Activated CD4-positive, alpha-beta T cell treated with anti-CD3 and anti-CD28 coated beads, Interleukin-2, amount 50 U/mL, for 1 hour (primary cell): ENCODE results near the gene MGAT5.

Experiments
- DNase-seq: peaks from one replicate; pipeline ENCODE4 v3.0.0-alpha.2; 2020

The MGAT5 gene

DNA sequence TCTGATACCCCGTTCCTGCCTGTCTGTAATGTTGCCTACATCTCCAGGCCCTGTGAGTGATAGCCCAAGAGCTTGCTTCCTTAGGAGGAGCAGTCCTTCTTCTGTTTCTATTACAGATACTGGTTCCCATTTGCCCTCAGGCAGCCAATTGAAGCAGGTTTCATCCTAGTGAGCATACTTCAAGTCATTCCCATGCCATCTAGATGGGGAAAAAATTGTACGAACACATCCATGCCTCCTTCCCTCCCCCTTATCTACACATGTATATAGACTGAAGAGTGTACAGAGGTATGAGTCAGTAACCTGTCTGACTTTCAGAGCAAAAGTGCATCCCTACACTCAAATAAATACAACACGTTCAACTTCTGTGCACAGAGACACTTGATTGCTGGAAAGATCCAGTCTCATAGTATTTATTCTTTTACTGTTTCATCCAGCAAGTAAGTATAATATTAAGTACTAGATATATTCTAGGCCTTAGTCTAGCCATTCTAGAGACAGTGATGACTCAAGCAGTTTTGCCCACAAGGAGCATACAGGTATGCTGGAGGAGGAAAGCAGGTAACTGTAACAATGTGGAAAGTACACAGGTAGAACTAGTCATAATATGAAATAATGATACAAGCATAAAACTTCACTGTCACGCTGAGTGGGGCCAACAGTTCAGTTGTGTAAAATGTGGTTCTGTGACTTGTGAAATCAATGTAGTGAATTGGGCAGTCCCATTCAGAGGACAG, 153.4 kb downstream of the MGAT5 start:
- no peak for DNase-seq

DNA sequence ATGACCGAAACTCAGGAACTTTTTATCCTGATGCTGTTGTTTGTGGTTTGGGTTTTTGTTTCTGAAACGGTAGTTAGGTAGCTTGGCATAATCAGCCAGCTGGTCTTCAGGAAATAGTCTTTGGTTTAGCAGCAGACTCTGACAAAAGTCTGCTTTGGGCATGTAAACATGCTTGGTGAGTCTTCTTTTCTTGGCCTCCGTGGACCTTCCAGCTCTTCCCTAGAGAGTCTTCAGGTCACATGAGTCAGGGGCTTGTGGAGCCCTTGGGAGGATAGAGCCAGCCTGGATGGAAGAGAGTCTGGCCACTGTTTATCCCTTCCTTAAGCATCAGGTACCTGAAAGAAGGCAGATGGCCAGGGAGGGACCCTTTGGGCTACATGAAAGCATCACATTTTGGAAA, 154.5 kb downstream of the MGAT5 start:
- no peak for DNase-seq

DNA sequence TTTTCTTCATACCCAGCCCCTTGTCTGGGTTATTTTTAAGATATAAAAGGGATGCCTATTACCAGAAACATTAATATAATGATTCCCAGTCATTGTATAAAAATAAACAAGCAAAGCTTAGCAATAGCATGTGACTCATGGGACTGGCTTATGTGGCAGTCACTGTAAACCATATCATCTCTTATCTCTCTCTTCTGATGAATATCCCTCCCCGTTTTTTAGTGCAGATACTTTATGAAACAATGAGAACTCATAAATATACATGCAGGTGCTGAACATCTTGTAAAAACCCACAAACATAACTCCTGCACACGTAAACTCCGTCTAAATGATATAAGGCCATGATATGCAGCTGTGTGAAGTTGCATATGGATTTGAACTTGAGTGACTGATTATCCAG, 154.9 kb downstream of the MGAT5 start:
- DNase-seq: no peak

DNA sequence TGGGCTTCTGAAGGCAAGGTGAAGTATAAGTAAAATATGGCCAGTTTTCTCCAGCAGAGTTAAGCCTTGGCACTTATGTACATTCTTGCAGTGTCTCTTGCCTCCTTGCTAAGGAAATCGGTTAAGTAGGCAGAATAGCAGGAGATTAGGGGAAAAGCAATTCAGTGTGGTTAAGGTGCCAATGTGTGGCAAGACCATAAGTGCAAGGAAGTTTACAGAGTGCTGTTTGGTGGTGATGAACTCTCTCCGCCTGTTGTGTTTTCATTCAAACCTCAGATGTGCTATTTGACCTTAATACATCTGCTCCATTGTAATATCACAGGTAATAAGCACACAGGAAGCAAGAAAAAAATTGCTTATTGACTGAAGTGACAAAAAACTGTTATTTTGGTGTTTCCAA, 156.1 kb downstream of the MGAT5 start:
- no peak for DNase-seq

DNA sequence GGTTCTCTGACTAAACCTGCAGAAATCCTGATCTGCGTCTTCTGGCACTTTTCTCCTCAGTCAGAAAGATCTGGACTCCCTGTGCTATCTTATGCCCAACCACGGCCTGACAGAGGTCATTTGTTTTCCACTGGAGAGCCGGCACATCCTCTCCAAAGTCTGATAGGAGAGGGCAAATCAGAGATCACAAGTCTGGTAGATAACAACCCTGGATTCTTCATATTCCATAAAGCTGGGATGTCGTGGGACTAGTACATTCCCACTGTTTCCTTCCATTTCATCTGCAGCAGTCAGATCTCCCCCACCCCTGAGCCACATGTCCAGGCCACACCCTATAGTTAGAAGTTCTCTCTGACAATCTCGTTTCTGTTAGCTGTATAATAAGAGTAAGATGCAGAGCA, 157.0 kb downstream of the MGAT5 start:
- no peak for DNase-seq

DNA sequence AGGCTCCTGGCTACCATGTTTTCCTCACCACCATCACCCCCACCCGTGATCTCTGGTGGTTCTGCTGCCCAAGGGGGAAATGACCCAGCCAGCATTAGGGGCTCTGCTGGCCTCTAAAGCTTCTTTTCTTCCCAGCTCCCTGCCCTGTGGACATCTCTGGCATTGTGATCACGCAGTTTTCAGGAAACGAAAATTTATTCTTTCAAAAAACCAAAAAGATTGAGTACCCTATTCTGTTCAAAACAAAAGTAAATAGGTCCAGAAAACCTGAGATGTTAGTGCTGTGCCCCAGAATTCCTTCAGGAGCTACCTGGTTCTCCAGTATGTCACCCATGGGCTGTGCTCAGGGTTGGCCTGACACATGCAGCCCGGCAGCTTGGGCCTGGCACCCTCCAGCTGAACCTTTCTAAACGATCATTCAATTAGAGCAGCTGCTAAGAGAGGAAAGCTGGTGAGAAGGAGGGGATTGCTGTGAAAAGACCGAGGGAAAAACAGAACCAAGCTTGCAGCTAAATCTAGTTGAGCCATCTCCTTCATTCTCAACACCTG, 157.5 kb downstream of the MGAT5 start:
- DNase-seq: no peak

DNA sequence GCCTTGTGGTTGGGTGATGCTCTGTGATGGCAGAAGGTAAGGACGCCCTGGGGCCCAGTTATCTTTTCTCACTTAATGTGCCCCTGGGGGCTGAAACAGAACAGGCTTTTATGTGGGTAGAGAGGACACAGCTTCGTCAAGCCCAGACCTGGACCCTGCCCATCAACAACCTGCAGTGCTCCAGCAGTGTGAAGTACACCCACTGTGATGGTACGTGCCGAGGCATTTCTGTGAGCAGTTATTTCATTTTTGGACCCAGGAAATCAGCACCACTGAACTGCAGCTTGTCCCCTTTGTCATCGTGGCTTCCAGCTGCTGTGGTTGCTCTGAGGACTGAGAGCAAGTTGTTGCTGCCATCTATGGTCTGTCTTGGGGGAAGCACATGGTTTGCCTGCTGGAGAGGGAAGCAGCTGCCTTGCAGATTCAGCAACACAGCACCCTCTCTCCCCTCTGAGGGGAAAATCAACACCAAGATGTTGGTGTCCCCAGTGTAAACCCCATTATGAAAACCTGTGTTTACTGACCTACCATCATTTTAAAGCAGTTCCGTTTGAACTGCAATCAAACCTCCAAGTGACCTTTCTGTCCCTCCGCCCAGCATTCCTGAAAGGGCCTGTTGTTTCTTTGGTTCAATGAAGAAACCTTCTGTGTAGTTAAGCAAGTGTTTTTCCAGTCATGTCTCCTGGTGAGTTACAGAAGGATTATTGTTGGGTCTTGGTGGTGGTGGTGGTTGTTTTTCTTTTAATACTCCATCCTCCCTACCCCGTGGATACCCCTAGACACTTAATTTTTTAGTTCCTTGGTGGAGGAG, 158.2 kb downstream of the MGAT5 start:
- peak; percentile 61 for DNase-seq

DNA sequence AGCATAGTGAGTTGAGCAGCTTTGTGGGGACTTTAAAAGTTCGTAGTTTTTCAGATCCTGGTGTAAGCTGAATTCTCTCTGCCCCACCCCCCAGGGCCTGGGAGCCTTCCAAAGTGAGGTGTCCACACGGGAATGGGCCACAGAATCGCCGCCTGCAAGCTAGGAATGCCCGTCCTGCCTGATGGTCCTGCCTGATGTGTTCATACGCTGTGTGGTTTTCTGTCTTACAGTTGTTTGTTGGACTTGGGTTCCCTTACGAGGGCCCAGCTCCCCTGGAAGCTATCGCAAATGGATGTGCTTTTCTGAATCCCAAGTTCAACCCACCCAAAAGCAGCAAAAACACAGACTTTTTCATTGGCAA, 158.7 kb downstream of the MGAT5 start:
- no peak for DNase-seq

DNA sequence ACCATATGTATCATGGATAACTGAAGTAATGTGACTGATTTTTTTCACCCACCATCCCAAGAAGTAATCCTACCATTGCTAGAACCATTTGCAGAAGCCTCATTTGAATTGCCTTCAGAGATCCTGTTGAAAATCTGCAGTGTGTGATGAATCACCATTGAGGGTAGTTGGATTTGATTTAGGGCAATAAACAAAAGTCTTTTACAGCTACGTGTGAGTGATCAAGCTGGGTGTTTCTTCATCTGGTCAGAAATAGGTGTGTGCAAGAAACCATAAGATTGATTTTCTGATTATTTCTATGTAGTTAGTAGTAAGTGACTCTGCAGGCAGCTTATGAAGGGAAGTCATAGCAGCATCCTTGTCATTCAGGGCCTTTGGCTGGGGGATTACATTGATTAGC, 159.6 kb downstream of the MGAT5 start:
- no peak for DNase-seq

DNA sequence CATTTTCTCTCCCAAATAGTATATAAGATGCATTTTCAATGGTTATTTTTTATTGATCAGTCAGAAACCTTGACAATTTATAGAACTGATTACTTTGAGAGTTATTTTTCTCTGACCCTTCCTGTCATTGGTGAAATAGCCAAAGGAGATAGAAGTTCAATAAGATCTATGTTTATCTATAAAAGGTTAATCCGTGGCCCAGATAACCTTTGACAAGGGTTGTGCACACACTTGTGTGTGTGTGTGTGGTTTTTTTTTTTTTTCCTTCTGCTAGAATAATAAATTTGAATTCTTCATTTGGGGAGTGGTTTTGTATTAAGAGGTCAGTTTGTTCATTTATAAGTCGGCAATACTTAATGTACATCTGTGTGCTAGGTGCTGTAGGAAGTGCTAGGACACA, 160.0 kb downstream of the MGAT5 start:
- no peak for DNase-seq

DNA sequence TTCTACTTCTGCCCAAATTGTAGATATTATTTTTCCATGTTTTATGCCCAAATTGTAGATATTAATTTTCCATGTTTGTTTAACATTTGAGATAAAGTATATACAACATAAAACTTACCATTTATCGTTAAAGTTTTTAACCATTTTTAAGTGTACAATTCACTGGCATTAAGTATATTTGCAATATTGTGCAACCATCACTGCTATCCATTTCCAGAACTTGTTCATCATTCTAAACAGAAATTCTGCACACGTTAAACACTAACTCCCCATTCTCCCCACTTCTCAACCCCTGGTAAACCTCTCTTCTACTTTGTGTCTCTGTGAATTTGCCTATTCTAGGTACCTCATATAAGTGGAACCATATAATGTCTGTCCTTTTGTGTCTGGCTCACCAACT, 162.1 kb downstream of the MGAT5 start:
- no peak for DNase-seq

DNA sequence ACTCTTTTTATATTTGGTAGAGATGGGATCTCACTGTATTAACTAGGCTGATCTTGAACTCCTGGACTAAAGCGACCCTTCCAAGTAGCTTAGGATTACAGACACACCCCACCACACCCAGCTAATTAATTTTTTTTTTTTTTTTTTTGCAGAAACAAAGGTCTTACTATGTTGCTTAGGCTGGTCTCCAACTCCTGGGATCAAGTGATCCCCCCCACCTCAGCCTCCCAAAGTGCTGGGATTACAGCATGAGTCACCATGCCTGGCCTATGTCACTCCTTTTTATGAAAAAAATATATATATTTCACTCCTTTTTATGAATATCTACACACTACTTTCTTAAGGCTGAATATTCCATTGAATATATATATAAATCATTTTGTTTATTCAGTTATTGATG, 162.8 kb downstream of the MGAT5 start:
- DNase-seq: no peak

DNA sequence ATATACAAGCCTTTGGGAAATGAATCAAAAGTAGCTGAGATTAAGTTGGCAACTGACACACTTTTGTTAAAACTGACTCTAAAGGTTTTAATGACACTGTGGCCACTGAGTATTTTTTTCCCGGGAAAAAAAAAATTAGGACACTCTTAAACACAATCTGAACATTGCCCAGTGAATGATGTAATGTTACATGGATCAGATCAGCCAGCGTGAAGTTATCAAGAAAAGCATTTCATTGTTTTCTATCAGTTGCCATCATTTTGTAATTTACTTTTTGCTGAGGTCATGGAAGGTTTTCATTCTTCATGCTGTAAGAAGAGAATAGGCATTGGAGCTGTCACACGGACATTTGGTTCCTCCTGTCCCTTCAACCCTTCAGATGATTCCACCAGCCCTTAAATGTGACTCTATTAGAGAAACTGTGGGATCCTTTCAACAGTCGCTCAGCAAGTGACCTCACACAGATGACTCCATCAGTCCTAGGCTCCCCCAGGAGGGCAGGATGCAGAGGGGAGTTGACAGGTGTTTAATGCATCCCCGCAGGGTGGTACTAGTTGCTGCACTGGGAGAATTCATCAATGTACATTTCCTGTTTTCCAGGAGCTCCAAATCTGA, 164.2 kb downstream of the MGAT5 start:
- DNase-seq: no peak

DNA sequence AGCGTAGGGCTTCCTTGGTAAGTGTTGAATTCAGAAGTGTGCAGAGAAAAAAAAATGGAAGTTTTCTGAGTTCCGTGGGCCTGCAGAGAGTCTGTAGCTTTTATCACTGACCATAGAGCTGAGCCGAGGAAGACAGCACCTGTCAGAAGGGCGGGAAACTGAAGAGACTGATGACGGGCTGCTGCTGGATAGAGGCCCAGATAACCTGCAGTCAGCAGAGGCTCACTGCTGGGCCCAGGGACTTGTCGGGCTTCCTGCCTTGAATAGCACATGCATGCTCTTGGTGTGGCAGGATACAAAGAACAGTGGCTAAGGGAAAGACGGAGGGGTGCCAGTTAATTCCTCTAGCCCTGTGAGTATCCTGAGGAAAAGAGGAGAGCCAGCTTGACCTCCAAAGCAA, 166.4 kb downstream of the MGAT5 start:
- DNase-seq: no peak

DNA sequence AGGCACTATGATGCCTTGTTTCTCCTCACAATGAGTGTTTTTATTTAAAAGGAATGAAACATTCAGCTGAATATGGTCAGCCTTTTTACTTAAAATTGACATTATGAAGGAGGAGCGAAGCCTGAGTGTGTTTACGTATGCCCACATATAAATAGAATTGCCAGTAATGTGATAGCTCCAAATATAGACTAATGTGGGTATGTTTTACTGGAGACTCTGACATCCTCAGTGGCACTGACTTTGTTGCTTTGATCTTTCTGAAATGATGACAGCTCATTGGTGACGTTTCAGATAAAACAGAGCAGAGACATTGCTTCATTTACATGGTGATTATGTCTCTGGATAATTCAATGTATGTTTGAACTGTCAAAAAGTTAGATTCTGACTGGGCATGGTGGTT, 167.0 kb downstream of the MGAT5 start:
- DNase-seq: no peak

DNA sequence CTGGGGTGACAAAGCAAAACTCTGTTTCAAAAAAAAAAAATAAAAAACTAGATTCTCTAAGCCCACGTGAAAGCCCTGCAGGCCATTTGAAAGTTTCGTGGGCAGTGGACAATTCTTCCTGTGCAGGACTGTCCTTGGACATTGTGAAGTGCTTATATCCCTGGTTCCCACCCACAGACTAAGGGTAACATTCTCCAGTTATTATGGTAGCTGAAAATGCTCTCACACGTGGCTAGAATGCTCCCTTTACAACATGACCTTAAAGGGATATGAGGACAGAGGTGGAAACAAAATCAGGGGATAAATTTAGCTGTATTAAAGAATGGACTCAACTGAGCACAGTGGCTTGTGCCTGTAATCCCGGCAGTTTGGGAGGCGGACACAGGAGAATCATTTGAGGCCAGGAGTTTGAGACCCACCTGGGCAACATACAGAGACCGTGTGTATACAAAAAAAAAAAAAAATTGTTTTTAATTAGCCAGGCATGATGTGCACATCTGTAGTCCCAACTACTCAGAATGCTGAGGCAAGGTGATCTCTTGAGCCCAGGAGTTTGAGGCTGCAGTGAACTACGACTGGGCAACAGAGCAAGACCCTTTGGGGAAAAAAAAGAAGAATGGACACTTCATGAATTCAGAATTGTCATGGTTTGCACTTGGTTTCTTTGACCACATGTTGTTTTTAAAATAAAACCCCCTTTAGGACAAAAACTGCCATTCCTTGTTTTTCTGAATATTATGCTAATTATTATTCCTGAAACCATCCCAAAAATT, 167.9 kb downstream of the MGAT5 start:
- no peak for DNase-seq

DNA sequence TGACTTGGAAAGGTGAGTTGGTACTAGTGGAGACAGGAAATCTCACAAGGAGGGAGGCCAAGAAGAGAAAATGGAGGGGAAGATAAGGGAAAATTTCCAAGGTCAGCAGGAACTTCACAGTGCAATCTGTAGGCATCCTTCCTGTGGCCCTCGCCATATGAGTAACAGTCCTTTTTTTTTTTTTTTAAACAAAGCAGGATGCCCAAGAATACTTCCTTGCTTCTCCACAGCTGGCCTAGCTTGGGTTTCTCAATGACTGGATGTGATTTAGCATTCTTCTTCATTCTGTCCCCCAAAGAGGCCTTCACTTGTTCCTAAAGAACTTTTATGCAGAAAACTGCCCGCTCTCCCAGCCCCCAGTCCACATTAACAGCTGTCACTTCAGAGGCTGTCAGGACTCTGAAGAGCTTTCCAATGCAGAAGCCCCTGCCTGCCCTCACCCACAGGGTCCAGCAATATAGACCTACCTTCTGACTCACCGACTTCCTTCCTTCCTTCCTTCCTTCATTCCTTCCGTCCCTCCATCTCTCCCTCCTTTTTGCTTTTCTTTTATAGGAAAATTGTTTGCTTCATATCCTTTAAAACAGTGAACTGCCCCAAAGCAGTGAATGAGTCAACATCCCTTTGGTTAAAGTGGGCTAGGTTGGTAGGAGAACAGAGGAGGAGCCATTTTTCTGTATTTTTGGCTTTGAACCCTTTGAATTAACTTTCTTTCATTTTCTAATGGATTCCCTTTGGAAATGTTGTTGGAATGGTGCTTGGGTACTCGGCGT, 172.0 kb downstream of the MGAT5 start:
- no peak for DNase-seq

DNA sequence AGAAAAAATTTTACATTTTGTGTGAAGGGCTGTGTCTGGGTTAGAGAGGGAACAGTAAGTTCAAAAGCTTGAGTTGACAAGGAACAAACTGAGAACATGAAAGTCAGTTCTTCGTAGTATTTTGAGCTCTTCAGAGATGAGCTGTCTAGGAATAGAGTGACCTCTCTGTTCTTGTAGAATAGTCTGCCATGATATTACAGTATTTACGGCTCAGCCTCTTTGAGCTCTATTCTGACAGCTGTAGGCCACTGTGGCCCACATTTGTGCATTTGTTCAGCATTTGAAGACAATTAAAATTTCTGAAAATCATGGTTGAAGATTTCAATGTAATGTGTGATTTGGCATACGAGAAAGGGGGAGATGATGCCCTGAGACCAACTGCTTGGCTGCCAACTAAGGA, 172.8 kb downstream of the MGAT5 start:
- no peak for DNase-seq

DNA sequence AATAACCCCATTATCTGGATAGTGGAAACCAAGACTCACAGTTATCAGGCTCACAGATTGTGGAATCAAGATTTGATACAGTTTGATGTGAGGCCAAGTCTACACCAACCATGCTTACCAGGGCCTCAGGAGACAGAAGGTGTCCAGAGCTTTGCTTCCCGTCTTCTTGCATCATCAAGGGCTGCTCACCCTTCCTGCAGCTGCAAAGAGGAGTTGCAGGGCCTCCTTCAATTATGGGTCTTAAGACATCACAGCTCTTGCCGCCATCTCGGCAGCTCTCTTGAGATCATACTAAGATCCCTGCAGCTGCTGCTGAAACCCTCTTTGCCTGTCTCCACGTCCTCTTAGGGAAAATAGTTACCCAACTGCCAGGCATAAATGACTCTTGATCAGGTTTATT, 176.0 kb downstream of the MGAT5 start:
- DNase-seq: no peak

DNA sequence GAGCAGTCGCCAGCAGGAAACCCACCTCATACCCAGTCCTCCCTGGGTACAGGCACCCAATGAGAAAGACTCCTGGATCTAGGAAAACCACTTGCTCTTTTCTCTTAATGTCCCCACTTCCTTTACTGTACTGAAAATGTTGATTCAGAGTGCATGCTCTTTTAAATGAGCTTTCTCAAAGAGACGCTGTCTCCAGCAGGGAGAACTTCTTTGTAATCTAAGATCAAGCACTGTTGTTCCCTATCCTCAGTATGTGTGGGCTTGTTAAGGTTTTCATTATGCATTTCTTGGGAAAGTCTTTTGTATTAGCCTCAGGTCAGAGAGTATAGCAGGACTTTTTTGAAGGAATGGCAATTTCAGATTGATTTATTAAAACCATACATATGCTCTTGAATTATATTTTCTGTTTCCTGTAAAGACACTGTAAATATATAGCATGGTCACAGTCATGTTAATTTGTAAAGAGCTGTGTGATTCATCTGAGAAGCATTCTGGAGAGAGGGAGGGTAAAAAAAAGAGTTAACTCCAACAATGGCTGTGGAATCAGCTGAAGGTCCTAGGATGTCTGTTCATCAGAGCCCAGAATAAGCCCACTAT, 178.1 kb downstream of the MGAT5 start:
- no peak for DNase-seq

DNA sequence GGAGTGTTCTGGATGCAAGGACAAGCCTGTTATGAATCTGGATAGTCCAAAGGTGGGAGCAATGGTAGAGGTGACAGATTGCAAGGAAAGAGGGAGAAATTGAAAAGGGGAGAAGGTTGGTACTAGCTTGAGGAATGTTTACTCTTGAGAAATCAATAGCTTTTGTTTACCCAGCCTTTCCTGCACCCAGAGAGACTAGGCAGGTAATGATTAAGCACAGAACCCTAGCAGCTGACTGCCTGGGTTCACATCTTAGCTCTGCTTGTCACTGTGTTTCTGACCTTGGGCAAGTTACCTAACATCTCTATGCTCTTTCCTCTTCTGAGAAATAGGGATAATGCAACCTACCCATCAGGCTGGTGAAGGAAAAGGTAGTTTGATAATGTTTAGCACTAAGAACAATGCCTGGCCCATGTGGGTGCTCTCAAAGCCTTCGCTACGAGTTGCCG, 178.6 kb downstream of the MGAT5 start:
- no peak for DNase-seq

DNA sequence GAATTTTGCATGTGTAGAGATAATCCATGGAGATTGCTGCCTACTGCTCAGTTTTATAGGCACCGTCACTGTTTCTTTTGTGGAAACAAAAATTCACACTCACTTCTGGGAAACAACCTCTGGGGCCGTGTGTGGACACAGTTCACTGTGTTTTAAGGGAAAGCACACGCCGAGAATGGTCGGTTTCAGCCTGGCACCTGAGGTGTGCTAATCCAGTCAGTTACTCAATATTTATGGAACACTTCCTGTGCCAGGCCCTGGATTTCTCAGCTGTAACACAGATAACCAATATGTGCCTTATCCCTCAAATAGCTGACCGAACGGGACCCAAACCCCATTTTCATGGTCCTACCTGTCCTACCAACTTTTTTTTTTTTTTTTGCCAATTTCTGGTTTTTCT, 179.6 kb downstream of the MGAT5 start:
- no peak for DNase-seq
